ENCODE data around the gene AQP5.

AQP5 gene

GRCh38 chr12:49973361-49973830 lies 11.7 kb downstream of the AQP5 start:
- TF ChIP-seq FOXM1 (IDR thresholded peaks at IDR 0.05; ENCODE audit: borderline replicate concordance, low read depth) (no peak), USF1 (IDR thresholded peaks at IDR 0.05) (no peak), ZBTB7A (IDR thresholded peaks at IDR 0.05; ENCODE audit: low read depth) (no peak), REST (IDR thresholded peaks at IDR 0.05; ENCODE audit: low read depth) (no peak), CEBPB (IDR thresholded peaks at IDR 0.05) (no peak), TEAD4 (IDR thresholded peaks at IDR 0.05) (no peak), NFIC (IDR thresholded peaks at IDR 0.05) (no peak), EP300 (IDR thresholded peaks at IDR 0.05; ENCODE audit: borderline replicate concordance) (no peak), TCF12 (IDR thresholded peaks at IDR 0.05; ENCODE audit: low read depth) (no peak), YY1 (IDR thresholded peaks at IDR 0.05; ENCODE audit: low read depth) (no peak), TAF1 (IDR thresholded peaks at IDR 0.05; ENCODE audit: low read depth) (no peak), EGR1 (IDR thresholded peaks at IDR 0.05) (no peak), MAX (IDR thresholded peaks at IDR 0.05) (no peak), CREB1 (IDR thresholded peaks at IDR 0.05; ENCODE audit: low read depth) (no peak), RAD21 (IDR thresholded peaks at IDR 0.05; ENCODE audit: low read depth) (no peak)

GRCh38 chr12:49974231-49974675 lies 12.6 kb downstream of the AQP5 start:
- TF ChIP-seq EGR1 (IDR thresholded peaks at IDR 0.05) (no peak), TEAD4 (IDR thresholded peaks at IDR 0.05) (no peak), RAD21 (IDR thresholded peaks at IDR 0.05; ENCODE audit: low read depth) (peak; percentile 35; the same call in 1 of the 2 replicates)

GRCh38 chr12:49974677-49975317 lies 13.1 kb downstream of the AQP5 start:
- TF ChIP-seq YY1 (IDR thresholded peaks at IDR 0.05; ENCODE audit: low read depth), result no peak
- TF ChIP-seq TAF1 (IDR thresholded peaks at IDR 0.05; ENCODE audit: low read depth), result no peak
- no peak for TF ChIP-seq MAX (IDR thresholded peaks at IDR 0.05)
- TF ChIP-seq ZBTB7A (IDR thresholded peaks at IDR 0.05; ENCODE audit: low read depth), result no peak
- no peak for TF ChIP-seq CEBPB (IDR thresholded peaks at IDR 0.05)
- no peak for TF ChIP-seq TEAD4 (IDR thresholded peaks at IDR 0.05)
- no peak for TF ChIP-seq RAD21 (IDR thresholded peaks at IDR 0.05; ENCODE audit: low read depth)
- no peak for TF ChIP-seq TCF12 (IDR thresholded peaks at IDR 0.05; ENCODE audit: low read depth)
- TF ChIP-seq NFIC (IDR thresholded peaks at IDR 0.05), result no peak

- TF ChIP-seq TCF12 (IDR thresholded peaks at IDR 0.05; ENCODE audit: low read depth) (no peak), RAD21 (IDR thresholded peaks at IDR 0.05; ENCODE audit: low read depth) (no peak), ZBTB7A (IDR thresholded peaks at IDR 0.05; ENCODE audit: low read depth) (no peak), REST (IDR thresholded peaks at IDR 0.05; ENCODE audit: low read depth) (no peak), TEAD4 (IDR thresholded peaks at IDR 0.05) (no peak), NFIC (IDR thresholded peaks at IDR 0.05) (no peak), FOXM1 (IDR thresholded peaks at IDR 0.05; ENCODE audit: borderline replicate concordance, low read depth) (no peak), EGR1 (IDR thresholded peaks at IDR 0.05) (no peak), CREB1 (IDR thresholded peaks at IDR 0.05; ENCODE audit: low read depth) (no peak), EP300 (IDR thresholded peaks at IDR 0.05; ENCODE audit: borderline replicate concordance) (no peak), CEBPB (IDR thresholded peaks at IDR 0.05) (no peak), MAX (IDR thresholded peaks at IDR 0.05) (no peak), YY1 (IDR thresholded peaks at IDR 0.05; ENCODE audit: low read depth) (no peak), TAF1 (IDR thresholded peaks at IDR 0.05; ENCODE audit: low read depth) (no peak), USF1 (IDR thresholded peaks at IDR 0.05) (no peak)
These were observed 13.7 kb downstream of the AQP5 start for GRCh38 chr12:49975318-49975761.

GRCh38 chr12:49976557-49976956 lies 14.9 kb downstream of the AQP5 start:
- TF ChIP-seq CREB1 (IDR thresholded peaks at IDR 0.05; ENCODE audit: low read depth) (no peak), EGR1 (IDR thresholded peaks at IDR 0.05) (no peak), FOXM1 (IDR thresholded peaks at IDR 0.05; ENCODE audit: borderline replicate concordance, low read depth) (no peak), TEAD4 (IDR thresholded peaks at IDR 0.05) (no peak), TAF1 (IDR thresholded peaks at IDR 0.05; ENCODE audit: low read depth) (no peak), REST (IDR thresholded peaks at IDR 0.05; ENCODE audit: low read depth) (no peak), EP300 (IDR thresholded peaks at IDR 0.05; ENCODE audit: borderline replicate concordance) (no peak), TCF12 (IDR thresholded peaks at IDR 0.05; ENCODE audit: low read depth) (no peak), ZBTB7A (IDR thresholded peaks at IDR 0.05; ENCODE audit: low read depth) (no peak), NFIC (IDR thresholded peaks at IDR 0.05) (no peak), CEBPB (IDR thresholded peaks at IDR 0.05) (no peak), RAD21 (IDR thresholded peaks at IDR 0.05; ENCODE audit: low read depth) (no peak), USF1 (IDR thresholded peaks at IDR 0.05) (no peak), MAX (IDR thresholded peaks at IDR 0.05) (no peak)

Data from Ishikawa (cell line).